GM18907 (cell line): ENCODE data around the gene QARS1.

Experiments
- ATAC-seq: cut with Tn5 transposase; IDR thresholded peaks from one replicate; pipeline ENCODE4 v1.9.1; 2021; ENCODE audit warnings: mild to moderate bottlenecking, moderate library complexity; ENCODE audit not compliant: unreplicated experiment

The QARS1 gene

GRCh38 chr3:49054344-49054862 is 50.2 kb downstream of the QARS1 start:
- no peak for ATAC-seq

DNA sequence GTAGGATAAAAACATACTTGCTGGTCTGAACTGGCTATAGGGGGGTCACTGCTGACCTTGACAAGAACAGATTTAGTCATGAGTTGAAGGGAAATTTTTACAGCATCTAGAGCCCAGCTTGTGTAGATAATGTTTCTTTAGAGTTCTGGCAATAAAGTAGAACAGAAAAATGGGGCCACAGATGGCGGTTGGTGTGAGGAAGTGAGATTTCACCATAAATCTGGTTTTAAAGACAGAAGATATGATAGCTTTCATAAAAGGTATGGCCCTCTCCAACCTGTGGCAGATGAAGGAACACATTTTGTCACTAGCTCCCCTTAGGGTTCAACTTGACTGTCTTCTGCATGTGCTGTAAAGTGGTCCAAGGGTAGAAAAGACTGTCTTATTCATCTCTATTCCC is 51.0 kb downstream of the QARS1 start:
- ATAC-seq: no peak
